ENCODE data around the gene MAML2. TPM values are rescaled to one million over a fixed set of nuclear protein-coding genes. Genes with fewer than 3 reads are reported as not detected.

Gene MAML2
- total RNA-seq, 4 donors from 2014 or later = 20.0 to 33.7 (median 23.2) TPM

DNA sequence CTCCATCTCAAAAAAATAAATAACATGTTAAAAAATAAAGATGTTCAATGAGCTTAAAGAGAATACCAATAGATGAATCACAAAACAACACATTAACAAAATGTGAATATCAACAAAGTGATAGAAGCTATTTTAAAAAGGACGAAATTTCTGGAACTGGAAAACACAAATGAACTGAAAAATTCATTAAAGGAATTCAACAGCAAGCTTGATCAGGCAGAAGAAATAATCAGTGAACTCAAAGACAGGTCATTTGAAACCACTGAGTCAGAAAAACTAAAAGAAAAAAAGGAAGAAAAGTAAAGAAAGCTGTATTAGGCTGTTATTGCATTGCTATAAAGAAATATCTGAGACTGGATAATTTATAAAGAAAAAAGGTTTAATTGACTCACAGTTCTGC is 412.0 kb downstream of the MAML2 start:
- no peak overlapping the region for H3K4me3 ChIP-seq
- DNase-seq (ENCODE audit: extremely low spot score) = no peak
- 81% methylated on average over 1 of the region's 1 CpG for WGBS
- TF ChIP-seq POLR2A (IDR thresholded peaks at IDR 0.05; ENCODE audit: low read depth) (no peak), POLR2AphosphoS5 (IDR thresholded peaks at IDR 0.05) (no peak), EP300 (IDR thresholded peaks at IDR 0.05) (no peak)
- TF ChIP-seq, protein P1, sequence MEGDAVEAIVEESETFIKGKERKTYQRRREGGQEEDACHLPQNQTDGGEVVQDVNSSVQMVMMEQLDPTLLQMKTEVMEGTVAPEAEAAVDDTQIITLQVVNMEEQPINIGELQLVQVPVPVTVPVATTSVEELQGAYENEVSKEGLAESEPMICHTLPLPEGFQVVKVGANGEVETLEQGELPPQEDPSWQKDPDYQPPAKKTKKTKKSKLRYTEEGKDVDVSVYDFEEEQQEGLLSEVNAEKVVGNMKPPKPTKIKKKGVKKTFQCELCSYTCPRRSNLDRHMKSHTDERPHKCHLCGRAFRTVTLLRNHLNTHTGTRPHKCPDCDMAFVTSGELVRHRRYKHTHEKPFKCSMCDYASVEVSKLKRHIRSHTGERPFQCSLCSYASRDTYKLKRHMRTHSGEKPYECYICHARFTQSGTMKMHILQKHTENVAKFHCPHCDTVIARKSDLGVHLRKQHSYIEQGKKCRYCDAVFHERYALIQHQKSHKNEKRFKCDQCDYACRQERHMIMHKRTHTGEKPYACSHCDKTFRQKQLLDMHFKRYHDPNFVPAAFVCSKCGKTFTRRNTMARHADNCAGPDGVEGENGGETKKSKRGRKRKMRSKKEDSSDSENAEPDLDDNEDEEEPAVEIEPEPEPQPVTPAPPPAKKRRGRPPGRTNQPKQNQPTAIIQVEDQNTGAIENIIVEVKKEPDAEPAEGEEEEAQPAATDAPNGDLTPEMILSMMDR (IDR thresholded peaks at IDR 0.05) = no peak
- H3K36me3 ChIP-seq = no peaks in the 10 kb centered on the region
- intact Hi-C loops (cut with DNase I) = no loop called here
- peaks cover 0 to 17% (median 0%) of the 10 kb centered on the region in 4 donors for H3K9me3 ChIP-seq
- no peaks in the 10 kb centered on the region for H3K4me1 ChIP-seq
- H3K27ac ChIP-seq (replicated peaks in 1 of 4) = no peak overlapping the region
- no peaks in the 10 kb centered on the region for H3K27me3 ChIP-seq

DNA sequence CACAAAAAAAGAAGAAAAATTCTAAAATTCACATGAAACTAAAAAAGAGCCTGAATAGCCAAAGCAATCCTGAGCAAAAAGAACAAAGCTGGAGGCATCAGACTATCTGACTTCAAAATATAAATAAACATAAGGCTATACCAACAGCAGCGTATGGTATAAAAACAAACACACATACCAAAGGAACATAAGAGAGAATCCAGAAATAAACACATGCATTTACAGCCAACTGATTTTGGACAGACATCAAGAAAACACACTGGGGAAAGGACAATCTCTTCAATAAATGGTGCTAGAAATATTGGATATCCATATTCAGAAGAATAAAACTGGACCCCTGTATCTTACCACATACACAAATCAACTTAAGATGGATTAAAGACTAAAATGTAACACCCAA is 416.3 kb downstream of the MAML2 start:
- no peak for TF ChIP-seq POLR2AphosphoS5 (IDR thresholded peaks at IDR 0.05)
- no peak for TF ChIP-seq EP300 (IDR thresholded peaks at IDR 0.05)
- TF ChIP-seq POLR2A (IDR thresholded peaks at IDR 0.05; ENCODE audit: low read depth) = no peak
- TF ChIP-seq, protein P1 (IDR thresholded peaks at IDR 0.05) = no peak
- Histone ChIP-seq H3K9me3 (peaks cover 0 to 12% (median 0%) of the 10 kb centered on the region in 4 donors), H3K4me3 (no peak overlapping the region), H3K27ac (replicated peaks in 1 of 4) (no peak overlapping the region), H3K36me3 (no peaks in the 10 kb centered on the region), H3K4me1 (peaks cover 12 to 27% (median 25%) of the 10 kb centered on the region in 4 donors), H3K27me3 (no peaks in the 10 kb centered on the region)
- WGBS = 71% methylated on average over 1 of the region's 1 CpG
- intact Hi-C loops (cut with DNase I) = loop anchor here (10.0 kb wide), 2 partner anchors 82 to 468 kb away; partner anchors contain the start of gene JRKL
- no peak for DNase-seq (ENCODE audit: extremely low spot score)

Small RNA genes lying within 50 kb of the gene (small RNA-seq; reads per million reads assigned to genes)
- 0 reads per million in 3 donors for gene MIR1260B

Other genes with a start within 250 kb of the MAML2 start
- gene CCDC82, start 46.7 kb upstream of the MAML2 start, total RNA-seq = 10 to 100 TPM; 12.3 to 23.3 (median 14.7) TPM
- gene JRKL, start 46.8 kb upstream of the MAML2 start, total RNA-seq = 1 to 10 TPM; 4.5 to 7.9 (median 6.9) TPM

Measured in esophagus muscularis mucosa (tissue), 4 donors.